Liver (tissue), 9 donors: ENCODE measurements around the gene GPR52. TPM values are rescaled to one million over a fixed set of nuclear protein-coding genes. Genes with fewer than 3 reads are reported as not detected.

Experiments
- DNase-seq: peaks from one replicate; pipeline ENCODE4 v3.0.0-alpha.2; 2017; ENCODE audit warnings: low spot score
- H3K27ac ChIP-seq, 2 donors: one replicate each; pipeline ENCODE4 v1.7.0; 2013; ENCODE audit warnings: inconsistent platforms in 2 of 2, low read length in 2 of 2, control low read depth in 1 of 2, low read depth in 1 of 2, mild to moderate bottlenecking in 1 of 2
- H3K27me3 ChIP-seq, 4 donors: one replicate each; pipeline versions ENCODE4 v1.6.1 to v1.7.0; 2013; ENCODE audit warnings: low read length in 3 of 4, inconsistent platforms in 1 of 4, mild to moderate bottlenecking in 1 of 4, moderate library complexity in 1 of 4; ENCODE audit not compliant: control insufficient read depth in 4 of 4, insufficient read depth in 4 of 4
- H3K36me3 ChIP-seq, 4 donors: one replicate each; pipeline versions ENCODE4 v1.6.1 to v1.7.0; 2013; ENCODE audit warnings: low read length in 3 of 4, mild to moderate bottlenecking in 3 of 4, low read depth in 1 of 4, moderate library complexity in 1 of 4; ENCODE audit not compliant: control insufficient read depth in 4 of 4, insufficient read depth in 3 of 4
- H3K4me1 ChIP-seq, 4 donors: one replicate each; pipeline versions ENCODE4 v1.6.1 to v1.7.0; 2013; ENCODE audit warnings: low read length in 3 of 4, mild to moderate bottlenecking in 3 of 4, moderate library complexity in 1 of 4; ENCODE audit not compliant: control insufficient read depth in 4 of 4, insufficient read depth in 4 of 4
- H3K4me3 ChIP-seq, 3 donors: one replicate each; pipeline versions ENCODE4 v1.6.1 to v1.7.0; 2013; ENCODE audit warnings: low read length in 3 of 3, control low read depth in 1 of 3, low read depth in 1 of 3, mild to moderate bottlenecking in 1 of 3
- H3K9ac ChIP-seq, 2 donors: one replicate each; pipeline ENCODE4 v1.7.0; 2013; ENCODE audit warnings: low read length in 2 of 2, mild to moderate bottlenecking in 2 of 2, moderate library complexity in 2 of 2, control low read depth in 1 of 2, low read depth in 1 of 2
- H3K9me3 ChIP-seq, 4 donors: one replicate each; pipeline versions ENCODE4 v1.6.1 to v1.7.0; 2013; ENCODE audit warnings: low read length in 3 of 4; ENCODE audit not compliant: control insufficient read depth in 4 of 4
- ATF3 ChIP-seq: IDR thresholded peaks from 2 replicates; pipeline ENCODE4 v1.6.1; 2016; ENCODE audit warnings: antibody characterized with exemption
- CTCF ChIP-seq: fragments of 150-350 bp; IDR thresholded peaks from 2 replicates; pipeline ENCODE4 v1.5.1; 2017; ENCODE audit warnings: improper control_type of control experiment, low read depth, low read length; ENCODE audit not compliant: missing input control
- EGR1 ChIP-seq, 2 donors: IDR thresholded peaks; 2 replicates each; pipeline ENCODE4 v1.6.1; 2016 to 2018; ENCODE audit warnings: antibody characterized with exemption in 2 of 2, low read depth in 2 of 2
- FOXA2 ChIP-seq: IDR thresholded peaks from 2 replicates; pipeline ENCODE4 v1.6.1; 2016; ENCODE audit warnings: antibody characterized with exemption
- GABPA ChIP-seq, 2 donors: IDR thresholded peaks in 1 of 2; conservative IDR thresholded peaks in 1 of 2; 2 replicates each; pipeline ENCODE4 v1.6.1; 2016; ENCODE audit warnings: antibody characterized with exemption in 2 of 2, mild to moderate bottlenecking in 1 of 2, moderate library complexity in 1 of 2
- HNF4A ChIP-seq, 2 donors: conservative IDR thresholded peaks; 2 replicates each; pipeline ENCODE4 v1.6.1; 2016; ENCODE audit warnings: antibody characterized with exemption in 2 of 2, mild to moderate bottlenecking in 2 of 2
- HNF4G ChIP-seq: IDR thresholded peaks from 2 replicates; pipeline ENCODE4 v1.6.1; 2016; ENCODE audit warnings: antibody characterized with exemption
- JUND ChIP-seq, 2 donors: IDR thresholded peaks; 2 replicates each; pipeline ENCODE4 v1.6.1; 2016; ENCODE audit warnings: antibody characterized with exemption in 2 of 2
- MAX ChIP-seq: IDR thresholded peaks from 2 replicates; pipeline ENCODE4 v1.6.1; 2016; ENCODE audit warnings: antibody characterized with exemption
- NR2F2 ChIP-seq: IDR thresholded peaks from 2 replicates; pipeline ENCODE4 v1.6.1; 2016; ENCODE audit warnings: antibody characterized with exemption
- RAD21 ChIP-seq, 2 donors: IDR thresholded peaks; 2 replicates each; pipeline ENCODE4 v1.6.1; 2016; ENCODE audit warnings: antibody characterized with exemption in 2 of 2, mild to moderate bottlenecking in 2 of 2
- RXRA ChIP-seq, 2 donors: IDR thresholded peaks; 2 replicates each; pipeline ENCODE4 v1.6.1; 2017 to 2018; ENCODE audit warnings: antibody characterized with exemption in 2 of 2, mild to moderate bottlenecking in 1 of 2
- SP1 ChIP-seq: IDR thresholded peaks from 2 replicates; pipeline ENCODE4 v1.6.1; 2018; ENCODE audit warnings: antibody characterized with exemption, mild to moderate bottlenecking
- TAF1 ChIP-seq: conservative IDR thresholded peaks from 2 replicates; pipeline ENCODE4 v1.6.1; 2016; ENCODE audit warnings: antibody characterized with exemption, mild to moderate bottlenecking
- YY1 ChIP-seq: IDR thresholded peaks from 2 replicates; pipeline ENCODE4 v1.6.1; 2016; ENCODE audit warnings: antibody characterized with exemption, mild to moderate bottlenecking
- ZBTB33 ChIP-seq: IDR thresholded peaks from 2 replicates; pipeline ENCODE4 v1.6.1; 2016; ENCODE audit warnings: antibody characterized with exemption
- WGBS: extraction: QIAGEN DNeasy Blood & Tissue Kit; methylation state at CpG from one replicate; pipeline ENCODE4 v1.1.7; 2013; 5-methylcytosine and 5-hydroxymethylcytosine counted together
- polyA plus RNA-seq, 2 donors: library from polyadenylated mRNA; stranded (reverse) in 1 of 2; unstranded in 1 of 2; fragments of 200-250 nt in 1 of 2; fragments of >200 nt in 1 of 2; fragmentation: Nextera tagmentation in 1 of 2; extraction: Ambion mirVana in 1 of 2; gene quantifications; one replicate each; pipeline versions ENCODE4 v1.2.1 to v1.2.3, GENCODE V29; 2013 to 2015
- total RNA-seq, 2 donors: library from RNA; depleted of rRNA; stranded (reverse); fragments of >200 nt; gene quantifications; one replicate each; pipeline ENCODE4 v1.2.3, GENCODE V29; 2014
- donor health status: healthy.
- donor health status: healthy.
- donor health status: healthy.
- donor health status: healthy.
- donor health status: healthy.

Gene GPR52
- total and polyA plus RNA-seq, 4 donors: 1.3 to 4.8 TPM; not detected in 2

GRCh38 chr1:174415506-174415905 is 32.3 kb upstream of the GPR52 start:
- Histone ChIP-seq H3K4me3 (no peak overlapping the region), H3K36me3 (no peaks in the 10 kb centered on the region), H3K27ac (no peak overlapping the region), H3K9me3 (no peaks in the 10 kb centered on the region), H3K27me3 (no peaks in the 10 kb centered on the region), H3K9ac (no peak overlapping the region), H3K4me1 (no peaks in the 10 kb centered on the region)
- DNase-seq: no peak
- 95% methylated on average over 2 of the region's 2 CpGs for WGBS
- TF ChIP-seq ZBTB33 (no peak), TAF1 (no peak), JUND (IDR thresholded peaks at IDR 0.05) (no peak), ATF3 (no peak), EGR1 (IDR thresholded peaks at IDR 0.05; ENCODE audit: low read depth in 2 of 2) (no peak), MAX (no peak), HNF4G (no peak), YY1 (no peak)

GRCh38 chr1:174417921-174418320 is 29.8 kb upstream of the GPR52 start:
- no peaks in the 10 kb centered on the region for H3K27me3 ChIP-seq
- 94% methylated on average over 2 of the region's 2 CpGs for WGBS
- no peak overlapping the region for H3K9ac ChIP-seq
- no peak overlapping the region for H3K27ac ChIP-seq
- H3K36me3 ChIP-seq: no peaks in the 10 kb centered on the region
- no peaks in the 10 kb centered on the region for H3K9me3 ChIP-seq
- no peak for DNase-seq
- TF ChIP-seq GABPA (IDR thresholded peaks at IDR 0.05 in 1 of 2, conservative IDR thresholded peaks at IDR 0.05 in 1 of 2): no peak
- TF ChIP-seq RAD21 (IDR thresholded peaks at IDR 0.05): no peak
- no peak for TF ChIP-seq HNF4A (conservative IDR thresholded peaks at IDR 0.05)
- TF ChIP-seq FOXA2: no peak
- no peak for TF ChIP-seq RXRA (IDR thresholded peaks at IDR 0.05)
- TF ChIP-seq ATF3: no peak
- no peak for TF ChIP-seq EGR1 (IDR thresholded peaks at IDR 0.05; ENCODE audit: low read depth in 2 of 2)
- no peak for TF ChIP-seq TAF1
- no peak for TF ChIP-seq NR2F2
- no peak for TF ChIP-seq HNF4G
- no peak for TF ChIP-seq CTCF
- no peak for TF ChIP-seq SP1
- no peak overlapping the region for H3K4me3 ChIP-seq
- H3K4me1 ChIP-seq: no peaks in the 10 kb centered on the region
